ENCODE data around the gene DDX1. TPM values are rescaled to one million over a fixed set of nuclear protein-coding genes. Genes with fewer than 3 reads are reported as not detected.

DDX1 gene
- polyA plus RNA-seq, 1 donor (not counting 4 experiments of a cell fraction or from before 2014, with no cell fraction given): 140 TPM

DNA sequence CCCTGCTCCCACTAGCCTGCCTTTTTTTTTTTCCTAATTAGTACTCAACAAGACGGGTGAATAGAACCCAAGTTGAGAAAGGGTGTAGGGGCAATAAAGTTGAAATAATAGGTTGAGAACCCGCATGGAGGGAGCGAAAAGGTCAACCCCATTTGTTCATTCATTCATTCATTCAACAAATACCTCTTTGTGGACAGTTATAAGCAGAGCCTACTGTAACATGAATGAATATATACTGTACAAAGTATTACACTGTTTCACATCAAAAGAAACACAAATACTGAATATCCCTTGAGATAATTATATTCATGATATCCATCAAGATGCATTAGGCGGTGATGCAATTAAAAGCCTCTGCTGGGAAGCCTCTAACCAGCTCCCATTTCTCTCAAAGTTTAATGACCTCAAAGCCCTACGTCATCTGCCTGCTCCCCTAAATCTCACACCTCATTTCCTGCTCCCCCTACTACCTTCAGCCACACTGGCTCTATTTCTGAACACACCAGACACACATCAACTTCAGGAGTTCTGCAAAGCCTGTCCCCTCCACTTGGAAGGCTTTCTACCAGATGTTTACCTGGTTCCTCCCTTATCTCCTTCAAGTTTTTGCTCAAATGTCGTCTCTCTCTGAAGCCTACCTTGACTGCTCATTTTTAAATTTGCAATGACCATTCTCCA, 29.2 kb upstream of the DDX1 start:
- Histone ChIP-seq H3K4me3 (ENCODE audit: control insufficient read depth in 2 of 3, extremely low read depth in 1 of 3, insufficient read depth in 2 of 3, low read depth in 1 of 3, low read length in 3 of 3) (no peak overlapping the region), H3K9ac (ENCODE audit: control insufficient read depth, extremely low read depth, insufficient read depth, low read length) (no peak overlapping the region)

DNA sequence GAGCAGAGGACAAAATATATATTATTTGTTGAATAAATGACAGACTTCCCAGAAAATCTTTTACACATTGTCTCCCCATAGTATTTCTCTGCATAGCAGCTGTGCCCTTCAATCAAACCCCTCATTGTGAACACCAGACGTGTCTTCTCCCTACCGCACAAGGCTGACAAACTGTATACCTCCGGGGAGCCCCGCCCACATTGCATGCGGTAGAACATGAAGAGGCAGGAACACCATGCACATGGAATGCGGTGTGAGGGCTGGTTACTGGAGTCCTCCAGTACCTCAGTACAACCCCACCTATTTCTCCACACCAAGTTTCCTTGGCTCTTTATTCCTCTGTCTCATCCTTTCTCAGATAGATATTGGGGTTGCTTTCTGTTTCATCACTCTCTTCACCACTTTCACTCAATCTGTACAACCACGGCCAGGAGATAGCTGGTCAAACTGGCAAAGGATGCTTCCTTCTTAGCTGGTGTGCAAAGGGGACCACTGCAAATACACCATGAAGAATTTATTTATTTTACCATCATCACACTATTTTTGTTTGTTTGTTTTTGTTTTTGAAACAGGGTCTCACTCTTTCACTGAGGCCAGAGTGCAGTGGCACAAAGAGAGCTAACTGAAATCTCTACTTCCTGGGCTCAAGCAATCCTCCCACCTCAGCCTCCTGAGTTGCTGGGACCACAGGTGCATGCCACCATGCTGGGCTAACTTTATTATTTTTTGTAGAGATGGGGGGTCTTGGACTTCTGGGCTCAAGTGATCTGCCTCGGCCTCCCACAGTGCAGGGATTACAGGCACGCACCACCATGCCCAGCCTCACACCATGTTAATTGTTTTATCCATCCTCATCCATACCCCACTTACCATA, 28.2 kb upstream of the DDX1 start:
- no peak overlapping the region for H3K9ac ChIP-seq (ENCODE audit: control insufficient read depth, extremely low read depth, insufficient read depth, low read length)
- dilution Hi-C loops (cut with MboI; ENCODE audit: extremely low pct_ligation_motif_present, low sequenced_read_pairs): no loop called here

More for the DNA sequence above, 29.2 kb upstream of the DDX1 start:
- H3K4me2 ChIP-seq (ENCODE audit: control insufficient read depth, extremely low read depth, insufficient read depth, low read depth, low read length): peak overlapping the region; percentile 100
- no peaks in the 10 kb centered on the region for H3K9me3 ChIP-seq (ENCODE audit: control insufficient read depth, low read depth, low read length)
- dilution Hi-C loops (cut with MboI; ENCODE audit: extremely low pct_ligation_motif_present, low sequenced_read_pairs): no loop called here
- no peaks in the 10 kb centered on the region for H3K27me3 ChIP-seq (ENCODE audit: control insufficient read depth, extremely low read depth, insufficient read depth, low read length)
- no peaks in the 10 kb centered on the region for H3K9me1 ChIP-seq (ENCODE audit: control insufficient read depth, extremely low read depth, insufficient read depth, low read length)
- no peaks in the 10 kb centered on the region for H3K36me3 ChIP-seq (ENCODE audit: control insufficient read depth in 2 of 2, extremely low read depth in 1 of 2, insufficient read depth in 2 of 2, low read length in 2 of 2)
- DNase-seq (ENCODE audit: low read depth, low spot score) (no peak), FAIRE-seq (no peak)
- H3K27ac ChIP-seq (ENCODE audit: control insufficient read depth, insufficient read depth, low read length): no peak overlapping the region
- no peak overlapping the region for H2AFZ ChIP-seq (ENCODE audit: control insufficient read depth, low read length)
- H3K79me2 ChIP-seq (ENCODE audit: control insufficient read depth, insufficient read depth, low read length): peaks cover 34% of the 10 kb centered on the region
- H4K20me1 ChIP-seq (ENCODE audit: control insufficient read depth, extremely low read depth, insufficient read depth, low read length): no peaks in the 10 kb centered on the region
- TF ChIP-seq, protein P1, sequence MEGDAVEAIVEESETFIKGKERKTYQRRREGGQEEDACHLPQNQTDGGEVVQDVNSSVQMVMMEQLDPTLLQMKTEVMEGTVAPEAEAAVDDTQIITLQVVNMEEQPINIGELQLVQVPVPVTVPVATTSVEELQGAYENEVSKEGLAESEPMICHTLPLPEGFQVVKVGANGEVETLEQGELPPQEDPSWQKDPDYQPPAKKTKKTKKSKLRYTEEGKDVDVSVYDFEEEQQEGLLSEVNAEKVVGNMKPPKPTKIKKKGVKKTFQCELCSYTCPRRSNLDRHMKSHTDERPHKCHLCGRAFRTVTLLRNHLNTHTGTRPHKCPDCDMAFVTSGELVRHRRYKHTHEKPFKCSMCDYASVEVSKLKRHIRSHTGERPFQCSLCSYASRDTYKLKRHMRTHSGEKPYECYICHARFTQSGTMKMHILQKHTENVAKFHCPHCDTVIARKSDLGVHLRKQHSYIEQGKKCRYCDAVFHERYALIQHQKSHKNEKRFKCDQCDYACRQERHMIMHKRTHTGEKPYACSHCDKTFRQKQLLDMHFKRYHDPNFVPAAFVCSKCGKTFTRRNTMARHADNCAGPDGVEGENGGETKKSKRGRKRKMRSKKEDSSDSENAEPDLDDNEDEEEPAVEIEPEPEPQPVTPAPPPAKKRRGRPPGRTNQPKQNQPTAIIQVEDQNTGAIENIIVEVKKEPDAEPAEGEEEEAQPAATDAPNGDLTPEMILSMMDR (optimal IDR thresholded peaks at IDR 0.05 in 1 of 3, IDR thresholded peaks at IDR 0.05 in 1 of 3, conservative IDR thresholded peaks at IDR 0.05 in 1 of 3; ENCODE audit: extremely low read depth in 1 of 3, insufficient read depth in 2 of 3, low read length in 3 of 3): no peak
- no peak for TF ChIP-seq EZH2 (IDR thresholded peaks at IDR 0.05; ENCODE audit: low read length)
- H3K4me1 ChIP-seq (ENCODE audit: control insufficient read depth, extremely low read depth, insufficient read depth, low read length): peaks cover 20% of the 10 kb centered on the region

More for the DNA sequence above, 28.2 kb upstream of the DDX1 start:
- Histone ChIP-seq H3K4me3 (ENCODE audit: control insufficient read depth in 2 of 3, extremely low read depth in 1 of 3, insufficient read depth in 2 of 3, low read depth in 1 of 3, low read length in 3 of 3) (no peak overlapping the region), H3K27ac (ENCODE audit: control insufficient read depth, insufficient read depth, low read length) (no peak overlapping the region), H3K4me1 (ENCODE audit: control insufficient read depth, extremely low read depth, insufficient read depth, low read length) (peaks cover 11% of the 10 kb centered on the region), H4K20me1 (ENCODE audit: control insufficient read depth, extremely low read depth, insufficient read depth, low read length) (no peaks in the 10 kb centered on the region), H2AFZ (ENCODE audit: control insufficient read depth, low read length) (peak overlapping the region; percentile 47), H3K27me3 (ENCODE audit: control insufficient read depth, extremely low read depth, insufficient read depth, low read length) (no peaks in the 10 kb centered on the region), H3K79me2 (ENCODE audit: control insufficient read depth, insufficient read depth, low read length) (peaks cover 25% of the 10 kb centered on the region), H3K9me3 (ENCODE audit: control insufficient read depth, low read depth, low read length) (no peaks in the 10 kb centered on the region), H3K9me1 (ENCODE audit: control insufficient read depth, extremely low read depth, insufficient read depth, low read length) (no peaks in the 10 kb centered on the region), H3K36me3 (ENCODE audit: control insufficient read depth in 2 of 2, extremely low read depth in 1 of 2, insufficient read depth in 2 of 2, low read length in 2 of 2) (no peaks in the 10 kb centered on the region), H3K4me2 (ENCODE audit: control insufficient read depth, extremely low read depth, insufficient read depth, low read depth, low read length) (peak overlapping the region; percentile 57)
- no peak for FAIRE-seq
- no peak for DNase-seq (ENCODE audit: low read depth, low spot score)
- TF ChIP-seq, protein P1 (optimal IDR thresholded peaks at IDR 0.05 in 1 of 3, IDR thresholded peaks at IDR 0.05 in 1 of 3, conservative IDR thresholded peaks at IDR 0.05 in 1 of 3; ENCODE audit: extremely low read depth in 1 of 3, insufficient read depth in 2 of 3, low read length in 3 of 3): no peak
- no peak for TF ChIP-seq EZH2 (IDR thresholded peaks at IDR 0.05; ENCODE audit: low read length)

Measured in keratinocyte (primary cell).